MM.1S (cell line): ENCODE measurements around the gene CDC20B.
A peak's percentile ranks its signal among the peaks of the same experiment; 100 is the strongest.

Experiments used
- DNase-seq: peaks from one replicate; pipeline ENCODE4 v3.0.0-alpha.2; 2015
- H2AFZ ChIP-seq: fragments of 300-600 bp; sonication (generic); 2 replicates; pipeline ENCODE4 v1.6.0; 2016; ENCODE audit warnings: antibody characterized with exemption, low read length
- H3F3A ChIP-seq: fragments of 300-600 bp; sonication (generic); 2 replicates; pipeline ENCODE4 v1.6.1; 2016; ENCODE audit warnings: mild to moderate bottlenecking, antibody characterized with exemption, low read length, moderate library complexity, mixed read lengths; ENCODE audit not compliant: insufficient read depth
- H3K27ac ChIP-seq: fragments of 300-600 bp; sonication (generic); 2 replicates; pipeline ENCODE4 v1.5.1; 2016; ENCODE audit warnings: mild to moderate bottlenecking, low read length
- H3K27me3 ChIP-seq: fragments of 300-600 bp; sonication (generic); replicated peaks from 2 replicates; pipeline ENCODE4 v1.6.0; 2016; ENCODE audit warnings: low read length; ENCODE audit not compliant: insufficient read depth
- H3K36me3 ChIP-seq: fragments of 300-600 bp; sonication (generic); replicated peaks from 2 replicates; pipeline ENCODE4 v1.6.1; 2016; ENCODE audit warnings: mild to moderate bottlenecking, low read length, mixed read lengths; ENCODE audit not compliant: insufficient read depth
- H3K4me1 ChIP-seq: fragments of 300-600 bp; sonication (generic); 2 replicates; pipeline ENCODE4 v1.6.1; 2016; ENCODE audit warnings: low read length, mixed read lengths
- H3K4me2 ChIP-seq: fragments of 300-600 bp; sonication (generic); 2 replicates; pipeline ENCODE4 v1.6.0; 2016; ENCODE audit warnings: low read depth, low read length
- H3K4me3 ChIP-seq: fragments of 300-600 bp; sonication (generic); 2 replicates; pipeline ENCODE4 v1.5.1; 2016; ENCODE audit warnings: low read length, mixed read lengths
- H3K79me2 ChIP-seq: fragments of 300-600 bp; sonication (generic); 2 replicates; pipeline ENCODE4 v1.6.1; 2016; ENCODE audit warnings: mixed run types, low read length, mixed read lengths
- H3K9ac ChIP-seq: fragments of 300-600 bp; sonication (generic); 2 replicates; pipeline ENCODE4 v1.6.1; 2016; ENCODE audit warnings: low read length, mixed read lengths
- H3K9me2 ChIP-seq: fragments of 300-600 bp; sonication (generic); replicated peaks from 2 replicates; pipeline ENCODE4 v1.6.1; 2016; ENCODE audit warnings: mild to moderate bottlenecking, low read length, mixed read lengths; ENCODE audit not compliant: insufficient read depth
- H3K9me3 ChIP-seq: fragments of 300-600 bp; sonication (generic); replicated peaks from 2 replicates; pipeline ENCODE4 v1.6.1; 2016; ENCODE audit warnings: mild to moderate bottlenecking, low read length, mixed read lengths; ENCODE audit not compliant: insufficient read depth
- H4K20me1 ChIP-seq: fragments of 300-600 bp; sonication (generic); 2 replicates; pipeline ENCODE4 v1.6.1; 2016; ENCODE audit warnings: mild to moderate bottlenecking, low read length, moderate library complexity, mixed read lengths; ENCODE audit not compliant: insufficient read depth
- CTCF ChIP-seq: fragments of 300-600 bp; sonication (generic); IDR thresholded peaks from 2 replicates; pipeline ENCODE4 v1.5.1; 2016; ENCODE audit warnings: antibody characterized with exemption, low read length, mixed read lengths
- EZH2 ChIP-seq: fragments of 300-600 bp; sonication (generic); optimal IDR thresholded peaks from 2 replicates; pipeline ENCODE3; 2017; ENCODE audit warnings: low read depth, mild to moderate bottlenecking, antibody characterized with exemption, low read length, mixed read lengths
- EZH2phosphoT487 ChIP-seq: fragments of 300-600 bp; sonication (generic); IDR thresholded peaks from 2 replicates; pipeline ENCODE4 v1.6.1; 2018; ENCODE audit warnings: antibody characterized with exemption, low read length

CDC20B gene

DNA sequence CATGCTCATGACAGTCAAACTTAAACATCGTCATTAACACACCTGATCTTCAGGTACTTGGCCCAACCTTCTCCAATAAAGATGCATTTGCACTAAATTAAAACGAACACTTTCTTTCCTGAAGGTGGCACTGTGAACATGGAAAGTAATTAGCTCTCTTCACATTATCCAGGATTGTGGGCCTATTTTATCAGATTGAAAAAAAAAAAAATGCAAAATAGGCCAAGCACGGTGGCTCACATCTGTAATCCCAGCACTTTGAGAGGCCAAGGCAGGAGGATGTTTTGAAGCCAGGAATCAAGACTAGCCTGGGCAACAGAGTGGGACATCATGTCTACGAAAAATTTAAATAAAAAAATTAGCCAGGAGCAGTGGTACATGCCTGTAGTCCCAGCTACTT is 14.4 kb upstream of the CDC20B start:
- H3K9me3 ChIP-seq: no peaks in the 10 kb centered on the region
- peak; percentile 35 for TF ChIP-seq CTCF
- no peak for TF ChIP-seq EZH2
- H3K27ac ChIP-seq: no peak overlapping the region
- no peaks in the 10 kb centered on the region for H3K79me2 ChIP-seq
- no peak overlapping the region for H2AFZ ChIP-seq
- no peak overlapping the region for H3K4me2 ChIP-seq
- H4K20me1 ChIP-seq: no peaks in the 10 kb centered on the region
- DNase-seq: peak; percentile 32
- no peaks in the 10 kb centered on the region for H3K27me3 ChIP-seq
- H3K36me3 ChIP-seq: no peaks in the 10 kb centered on the region
- H3K9me2 ChIP-seq: no peaks in the 10 kb centered on the region
- H3K4me1 ChIP-seq: no peaks in the 10 kb centered on the region
- no peaks in the 10 kb centered on the region for H3F3A ChIP-seq
- no peak overlapping the region for H3K4me3 ChIP-seq
- no peak overlapping the region for H3K9ac ChIP-seq

- Histone ChIP-seq H3K36me3 (no peaks in the 10 kb centered on the region), H3K27ac (no peak overlapping the region), H4K20me1 (no peaks in the 10 kb centered on the region), H3K4me2 (no peak overlapping the region), H2AFZ (no peak overlapping the region), H3K4me1 (peaks cover 5% of the 10 kb centered on the region; the same call in 1 of the 2 replicates), H3K9me3 (no peaks in the 10 kb centered on the region), H3F3A (0 out of 2 replicates have a peak, but pooled peaks cover 8% of the 10 kb centered on the region), H3K27me3 (peaks cover 9% of the 10 kb centered on the region), H3K9ac (no peak overlapping the region), H3K4me3 (no peak overlapping the region), H3K9me2 (no peaks in the 10 kb centered on the region), H3K79me2 (no peaks in the 10 kb centered on the region)
- no peak for DNase-seq
- no peak for TF ChIP-seq EZH2phosphoT487
- no peak for TF ChIP-seq EZH2
- no peak for TF ChIP-seq CTCF
These were observed 7.0 kb upstream of the CDC20B start for GRCh38 chr5:55180016-55180415.

DNA sequence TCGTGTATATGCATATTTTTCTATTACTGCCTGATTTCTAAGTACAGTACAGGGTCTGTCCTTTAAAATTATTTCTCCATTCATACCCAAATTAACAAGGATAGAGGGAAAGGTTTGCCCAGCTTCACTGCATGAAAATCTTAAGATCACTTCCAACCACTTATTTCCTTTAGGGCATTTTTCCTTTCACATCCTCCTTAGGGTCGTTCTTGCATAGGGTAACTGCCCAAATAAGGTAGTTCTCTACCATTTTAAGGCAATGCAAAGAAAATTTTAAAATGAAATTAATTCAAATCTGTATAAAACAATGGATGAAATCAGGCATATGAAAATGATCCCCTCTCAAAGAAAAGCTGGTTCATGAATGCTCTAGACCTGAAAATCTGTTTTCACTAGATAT is 4.1 kb upstream of the CDC20B start:
- no peaks in the 10 kb centered on the region for H4K20me1 ChIP-seq
- no peaks in the 10 kb centered on the region for H3K79me2 ChIP-seq
- no peaks in the 10 kb centered on the region for H3K36me3 ChIP-seq
- no peak overlapping the region for H3K9ac ChIP-seq
- peaks cover 15% of the 10 kb centered on the region; the same call in 1 of the 2 replicates for H3F3A ChIP-seq
- no peaks in the 10 kb centered on the region for H3K9me2 ChIP-seq
- no peak overlapping the region for H3K27ac ChIP-seq
- TF ChIP-seq CTCF (no peak), EZH2phosphoT487 (no peak), EZH2 (no peak)
- H3K4me1 ChIP-seq: peaks cover 16% of the 10 kb centered on the region
- peaks cover 11% of the 10 kb centered on the region for H3K27me3 ChIP-seq
- H3K9me3 ChIP-seq: no peaks in the 10 kb centered on the region
- DNase-seq: no peak
- H2AFZ ChIP-seq: peak overlapping the region; percentile 69; the same call in 1 of the 2 replicates
- peak overlapping the region; percentile 78 for H3K4me2 ChIP-seq
- H3K4me3 ChIP-seq: peak overlapping the region; percentile 62; the same call in 1 of the 2 replicates
